HepG2 (cell line): Measurements from ENCODE around the gene C22orf39. TPM values are rescaled to one million over a fixed set of nuclear protein-coding genes. Genes with fewer than 3 reads are reported as not detected.
A peak's percentile ranks its signal among the peaks of the same experiment; 100 is the strongest.

Experiments
- HNRNPL ChIP-seq: fragments of 200-400 bp; formaldehyde crosslinking; IDR thresholded peaks from 2 replicates; pipeline ENCODE4 v1.6.1; 2017; ENCODE audit warnings: mild to moderate bottlenecking, low read depth, low read length
- KIAA2018 ChIP-seq: sonication (generic); formaldehyde crosslinking; IDR thresholded peaks from 2 replicates; pipeline ENCODE4 v1.5.0; 2020; ENCODE audit warnings: mild to moderate bottlenecking, missing genetic modification reagents, borderline replicate concordance
- MYNN ChIP-seq: sonication (generic); formaldehyde crosslinking; IDR thresholded peaks from 2 replicates; pipeline ENCODE4 v1.4.0; 2020; ENCODE audit warnings: mild to moderate bottlenecking, low read depth, missing genetic modification reagents
- REL ChIP-seq: sonication (generic); formaldehyde crosslinking; conservative IDR thresholded peaks from 2 replicates; pipeline ENCODE4 v1.8.0; 2022; ENCODE audit warnings: mild to moderate bottlenecking, missing genetic modification reagents, moderate library complexity
- TARDBP ChIP-seq: sonication (generic); formaldehyde crosslinking; IDR thresholded peaks from 2 replicates; pipeline ENCODE4 v1.8.0; 2022; ENCODE audit warnings: mild to moderate bottlenecking, missing genetic modification reagents
- ZBTB7B ChIP-seq: sonication (generic); formaldehyde crosslinking; IDR thresholded peaks from 2 replicates; pipeline ENCODE4 v1.4.0; 2020; ENCODE audit warnings: missing genetic modification reagents
- ZNF253 ChIP-seq: sonication (generic); formaldehyde crosslinking; IDR thresholded peaks from 2 replicates; pipeline ENCODE4 v1.8.0; 2022; ENCODE audit warnings: mild to moderate bottlenecking, missing genetic modification reagents, borderline replicate concordance
- ZNF567 ChIP-seq: sonication (generic); formaldehyde crosslinking; IDR thresholded peaks from 2 replicates; pipeline ENCODE4 v1.8.1; 2023; ENCODE audit warnings: mild to moderate bottlenecking, missing genetic modification reagents, borderline replicate concordance
- ZNF572 ChIP-seq: sonication (generic); formaldehyde crosslinking; IDR thresholded peaks from 2 replicates; pipeline ENCODE4 v1.5.1; 2020; ENCODE audit warnings: mild to moderate bottlenecking, missing genetic modification reagents
- ZNF644 ChIP-seq: IDR thresholded peaks from 2 replicates; pipeline ENCODE4 v1.6.1; 2016; ENCODE audit warnings: low read depth
- ZNF839 ChIP-seq: sonication (generic); formaldehyde crosslinking; IDR thresholded peaks from 2 replicates; pipeline ENCODE4 v1.4.0; 2020; ENCODE audit warnings: missing genetic modification reagents, mild to moderate bottlenecking, borderline replicate concordance
- ZSCAN25 ChIP-seq: sonication (generic); formaldehyde crosslinking; IDR thresholded peaks from 2 replicates; pipeline ENCODE4 v1.8.0; 2022; ENCODE audit warnings: mild to moderate bottlenecking, missing genetic modification reagents
- polyA plus RNA-seq, 8 experiments: library from polyadenylated mRNA; depleted of rRNA in 3 of 8; stranded (reverse) in 7 of 8; unstranded in 1 of 8; fragments of >200 nt; fragmentation: Illumina TruSeq in 4 of 8; extraction: Trizol in 4 of 8; gene quantifications; 2 replicates each; pipeline versions ENCODE4 v1.2.1 to v1.2.3, GENCODE V29; 2011 to 2016; ENCODE audit warnings: low read depth in 4 of 8, missing spikeins in 1 of 8, mixed read lengths in 1 of 8; ENCODE audit not compliant: insufficient read depth in 1 of 8
- total RNA-seq, 5 experiments: library from RNA; depleted of rRNA; stranded (reverse); fragments of >200 nt; fragmentation: Illumina TruSeq; extraction: Trizol; gene quantifications; 2 replicates each; pipeline ENCODE4 v1.2.3, GENCODE V29; 2016; ENCODE audit warnings: low read depth in 1 of 5
- TF ChIP-seq, protein P1 (sequence below): sonication (generic); formaldehyde crosslinking; IDR thresholded peaks from 2 replicates; pipeline ENCODE4 v1.4.0; 2020; ENCODE audit warnings: missing genetic modification reagents, borderline replicate concordance
- TF ChIP-seq, protein P2 (sequence below): sonication (generic); formaldehyde crosslinking; IDR thresholded peaks from 2 replicates; pipeline ENCODE4 v1.4.0; 2020; ENCODE audit warnings: mild to moderate bottlenecking, missing genetic modification reagents, borderline replicate concordance

Gene C22orf39
- total and polyA plus RNA-seq, 2 of the 13 experiments (the other 11 are each of a cell fraction or from before 2014, with no cell fraction given), result 23.4 to 26.4 TPM

- TF ChIP-seq KIAA2018 (CRISPR knock-in tag) (0 out of 2 replicates have a peak, but pooled peaks have one; percentile 39), ZSCAN25 (CRISPR knock-in tag) (peak; percentile 81), MYNN (CRISPR knock-in tag) (no peak), ZBTB7B (CRISPR knock-in tag) (peak; percentile 96), TARDBP (CRISPR knock-in tag) (peak; percentile 99), ZNF253 (CRISPR knock-in tag) (peak; percentile 59; the same call in 1 of the 2 replicates), ZNF572 (peak; percentile 99), ZNF567 (CRISPR knock-in tag) (0 out of 2 replicates have a peak, but pooled peaks have one; percentile 33), HNRNPL (no peak), REL (CRISPR knock-in tag) (peak; percentile 91; the same call in 1 of the 2 replicates), ZNF839 (CRISPR knock-in tag) (0 out of 2 replicates have a peak, but pooled peaks have one; percentile 32), ZNF644 (CRISPR knock-in tag) (0 out of 2 replicates have a peak, but pooled peaks have one; percentile 7)
- TF ChIP-seq, protein P1, sequence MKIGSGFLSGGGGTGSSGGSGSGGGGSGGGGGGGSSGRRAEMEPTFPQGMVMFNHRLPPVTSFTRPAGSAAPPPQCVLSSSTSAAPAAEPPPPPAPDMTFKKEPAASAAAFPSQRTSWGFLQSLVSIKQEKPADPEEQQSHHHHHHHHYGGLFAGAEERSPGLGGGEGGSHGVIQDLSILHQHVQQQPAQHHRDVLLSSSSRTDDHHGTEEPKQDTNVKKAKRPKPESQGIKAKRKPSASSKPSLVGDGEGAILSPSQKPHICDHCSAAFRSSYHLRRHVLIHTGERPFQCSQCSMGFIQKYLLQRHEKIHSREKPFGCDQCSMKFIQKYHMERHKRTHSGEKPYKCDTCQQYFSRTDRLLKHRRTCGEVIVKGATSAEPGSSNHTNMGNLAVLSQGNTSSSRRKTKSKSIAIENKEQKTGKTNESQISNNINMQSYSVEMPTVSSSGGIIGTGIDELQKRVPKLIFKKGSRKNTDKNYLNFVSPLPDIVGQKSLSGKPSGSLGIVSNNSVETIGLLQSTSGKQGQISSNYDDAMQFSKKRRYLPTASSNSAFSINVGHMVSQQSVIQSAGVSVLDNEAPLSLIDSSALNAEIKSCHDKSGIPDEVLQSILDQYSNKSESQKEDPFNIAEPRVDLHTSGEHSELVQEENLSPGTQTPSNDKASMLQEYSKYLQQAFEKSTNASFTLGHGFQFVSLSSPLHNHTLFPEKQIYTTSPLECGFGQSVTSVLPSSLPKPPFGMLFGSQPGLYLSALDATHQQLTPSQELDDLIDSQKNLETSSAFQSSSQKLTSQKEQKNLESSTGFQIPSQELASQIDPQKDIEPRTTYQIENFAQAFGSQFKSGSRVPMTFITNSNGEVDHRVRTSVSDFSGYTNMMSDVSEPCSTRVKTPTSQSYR (CRISPR knock-in tag), result peak; percentile 76
- TF ChIP-seq, protein P2, sequence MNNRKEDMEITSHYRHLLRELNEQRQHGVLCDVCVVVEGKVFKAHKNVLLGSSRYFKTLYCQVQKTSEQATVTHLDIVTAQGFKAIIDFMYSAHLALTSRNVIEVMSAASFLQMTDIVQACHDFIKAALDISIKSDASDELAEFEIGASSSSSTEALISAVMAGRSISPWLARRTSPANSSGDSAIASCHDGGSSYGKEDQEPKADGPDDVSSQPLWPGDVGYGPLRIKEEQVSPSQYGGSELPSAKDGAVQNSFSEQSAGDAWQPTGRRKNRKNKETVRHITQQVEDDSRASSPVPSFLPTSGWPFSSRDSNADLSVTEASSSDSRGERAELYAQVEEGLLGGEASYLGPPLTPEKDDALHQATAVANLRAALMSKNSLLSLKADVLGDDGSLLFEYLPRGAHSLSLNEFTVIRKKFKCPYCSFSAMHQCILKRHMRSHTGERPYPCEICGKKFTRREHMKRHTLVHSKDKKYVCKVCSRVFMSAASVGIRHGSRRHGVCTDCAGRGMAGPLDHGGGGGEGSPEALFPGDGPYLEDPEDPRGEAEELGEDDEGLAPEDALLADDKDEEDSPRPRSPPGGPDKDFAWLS, result no peak
Observed at GRCh38 chr22:19432133-19432851, 15.2 kb downstream of the C22orf39 start, which contains the start of gene MRPL40 (continued).
